HG02588 (cell line): ENCODE results near the gene PACSIN1.

Experiments used
- ATAC-seq: cut with Tn5 transposase; IDR thresholded peaks from one replicate; pipeline ENCODE4 v1.9.1; 2021; ENCODE audit warnings: mild to moderate bottlenecking, moderate library complexity; ENCODE audit not compliant: unreplicated experiment

PACSIN1 gene

DNA sequence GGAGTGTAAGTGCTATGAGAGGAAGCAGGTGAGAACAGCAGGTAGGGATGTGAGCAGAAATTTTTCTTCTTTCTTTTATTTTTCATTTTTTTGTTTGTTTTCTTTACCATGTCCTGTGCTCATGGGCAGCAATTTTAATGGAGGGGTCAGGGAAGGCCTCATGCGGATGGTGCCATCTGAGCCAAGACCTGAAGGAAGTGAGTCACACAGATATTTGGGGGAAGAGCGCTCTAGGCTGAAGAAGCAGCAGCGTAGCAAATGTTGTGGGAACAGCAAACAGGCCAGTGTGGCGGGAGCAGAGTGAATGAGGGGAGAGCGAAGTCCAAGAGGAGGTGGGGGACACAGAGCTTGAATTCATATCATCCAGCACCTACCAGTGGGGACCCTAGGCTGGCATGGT, 77.5 kb downstream of the PACSIN1 start:
- no peak for ATAC-seq

DNA sequence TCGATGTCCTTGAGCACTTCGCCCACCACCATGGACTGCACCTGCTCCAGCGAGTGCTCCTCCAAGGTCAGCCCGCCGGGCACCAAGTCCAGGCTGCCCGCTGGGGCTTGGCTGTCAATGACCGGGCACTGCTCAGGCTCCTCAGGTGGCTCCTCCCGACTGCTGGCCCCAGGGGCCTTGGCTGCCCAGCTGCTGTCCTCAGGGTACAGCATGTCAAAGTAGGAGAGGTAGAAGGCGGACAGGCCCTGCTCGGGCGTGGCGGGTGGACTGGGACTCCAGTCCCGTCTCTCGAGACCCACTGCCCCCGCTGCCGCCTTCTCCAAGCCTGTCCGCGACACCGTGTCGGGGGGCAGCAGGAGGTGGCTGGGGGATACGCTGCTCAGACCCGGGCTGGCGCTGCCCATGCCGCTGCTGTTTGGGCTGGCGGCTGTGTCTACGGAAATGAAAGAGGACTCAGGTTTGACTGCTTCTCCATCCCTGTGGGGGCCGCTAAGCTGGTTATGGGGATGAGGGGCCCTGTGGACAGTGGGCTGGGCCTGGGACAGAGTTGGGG, 78.3 kb downstream of the PACSIN1 start:
- no peak for ATAC-seq

DNA sequence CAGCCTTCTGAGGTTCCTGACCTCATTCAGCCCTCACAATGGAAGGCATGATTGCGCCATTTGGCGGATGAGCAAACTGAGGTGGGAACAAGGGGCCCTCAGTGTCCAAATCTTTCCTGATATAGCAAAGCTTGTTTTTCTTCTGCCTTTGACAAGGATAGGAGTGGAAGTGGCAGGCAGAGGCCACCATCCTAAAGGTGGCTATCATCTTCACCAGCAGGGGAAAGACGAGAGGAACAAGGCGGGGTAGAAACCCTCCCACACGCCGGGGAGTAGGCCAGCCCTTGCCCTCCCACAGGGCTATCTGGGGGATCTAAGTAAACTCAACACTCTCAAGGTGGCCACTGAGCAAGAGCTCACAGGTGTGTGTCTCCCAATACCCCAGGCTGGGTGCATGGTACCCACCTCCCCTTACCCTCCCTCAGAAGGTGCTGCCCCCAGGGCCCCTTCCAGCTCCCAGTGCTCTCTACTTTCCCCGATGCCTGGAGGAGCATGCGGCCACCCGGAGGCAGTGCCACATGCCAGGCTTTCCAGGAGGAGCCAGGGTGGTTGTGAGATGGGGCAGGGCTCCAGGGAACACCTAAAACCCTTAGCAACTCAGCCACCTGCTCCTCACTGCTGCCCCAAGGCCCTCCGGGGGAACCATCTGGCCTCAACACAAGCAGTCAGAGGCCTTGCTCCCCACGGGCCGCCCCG, 79.0 kb downstream of the PACSIN1 start:
- ATAC-seq, result no peak

DNA sequence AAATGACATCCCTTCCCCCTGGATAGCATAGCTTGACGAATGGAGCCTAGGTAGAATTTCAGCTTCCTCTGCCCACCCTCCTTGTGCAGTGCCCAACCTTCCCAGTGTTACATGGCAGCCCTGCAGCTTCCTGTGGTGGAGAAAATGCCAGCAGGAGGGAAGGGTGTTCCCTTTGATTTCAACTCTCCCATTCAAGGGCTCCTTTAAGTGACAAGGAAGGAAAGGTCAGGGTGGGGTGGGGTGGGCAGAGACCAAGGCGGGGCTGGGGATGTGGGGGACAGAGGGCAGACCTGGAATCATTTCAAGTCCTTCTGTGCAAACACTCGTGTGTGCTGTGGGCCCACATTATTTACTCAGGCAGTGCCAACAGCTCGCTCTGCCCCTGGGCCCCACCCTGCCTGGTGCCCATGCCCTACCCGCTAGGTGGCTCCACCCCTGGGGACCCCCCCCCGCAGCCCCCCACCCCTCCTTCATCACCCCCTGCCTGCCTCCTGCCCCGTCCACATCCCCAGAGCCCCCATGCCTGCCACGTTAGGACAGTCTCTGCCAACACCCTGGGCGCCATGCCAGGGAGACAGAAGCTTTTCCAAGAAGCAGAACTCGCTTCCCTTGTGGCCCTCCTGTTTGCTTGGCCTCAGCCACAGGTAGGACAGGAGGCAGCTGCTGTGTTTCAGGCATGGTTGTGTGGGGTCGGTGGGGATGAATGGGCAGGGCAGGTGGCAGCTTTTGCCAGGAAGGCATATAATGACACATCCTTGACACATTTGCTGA, 80.9 kb downstream of the PACSIN1 start:
- ATAC-seq, result no peak

DNA sequence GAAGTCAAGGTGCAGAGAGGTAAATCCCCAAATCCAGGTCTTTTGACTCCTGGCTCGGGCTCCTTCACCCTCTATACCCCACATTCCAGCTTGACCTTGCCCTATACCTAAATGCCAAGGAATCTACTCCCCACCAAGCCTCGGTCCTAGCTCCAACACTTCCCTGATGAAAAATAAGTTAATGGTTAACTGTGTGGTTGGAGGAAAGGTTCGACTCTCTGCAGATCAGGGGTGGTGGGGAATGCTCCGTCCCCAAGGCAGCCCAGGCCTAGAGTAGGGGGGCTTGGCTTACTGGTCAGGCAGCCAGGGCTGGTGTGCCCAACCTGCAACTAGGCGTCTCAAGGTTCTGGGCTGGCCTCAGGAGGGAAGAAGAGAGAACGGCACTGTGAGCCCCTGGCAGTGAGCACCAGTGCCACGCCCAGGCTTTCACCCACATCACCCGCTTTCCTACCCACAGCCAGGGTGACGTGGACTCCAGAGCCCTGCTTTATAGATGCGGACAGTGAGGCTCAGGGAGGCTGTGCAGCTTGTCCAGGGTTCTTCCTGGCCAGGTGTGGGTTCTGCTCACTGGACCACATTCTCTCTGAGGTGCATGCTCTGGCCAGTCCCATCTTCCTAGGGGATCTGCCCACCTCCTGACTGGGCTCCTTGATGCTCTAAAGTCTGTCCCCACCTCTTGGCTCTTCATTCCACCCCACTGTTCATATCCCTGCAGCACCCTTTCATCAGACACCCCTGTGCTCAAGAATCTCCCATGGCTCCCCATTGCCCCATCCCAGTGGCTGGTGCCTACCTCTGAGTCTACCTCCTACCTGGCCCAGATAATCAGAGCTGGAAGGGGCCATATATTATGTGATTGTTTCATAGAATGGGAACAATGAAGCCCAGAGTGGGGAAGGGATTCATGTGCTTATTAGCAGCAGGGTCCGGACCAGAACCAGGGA, 82.1 kb downstream of the PACSIN1 start:
- ATAC-seq, result no peak

DNA sequence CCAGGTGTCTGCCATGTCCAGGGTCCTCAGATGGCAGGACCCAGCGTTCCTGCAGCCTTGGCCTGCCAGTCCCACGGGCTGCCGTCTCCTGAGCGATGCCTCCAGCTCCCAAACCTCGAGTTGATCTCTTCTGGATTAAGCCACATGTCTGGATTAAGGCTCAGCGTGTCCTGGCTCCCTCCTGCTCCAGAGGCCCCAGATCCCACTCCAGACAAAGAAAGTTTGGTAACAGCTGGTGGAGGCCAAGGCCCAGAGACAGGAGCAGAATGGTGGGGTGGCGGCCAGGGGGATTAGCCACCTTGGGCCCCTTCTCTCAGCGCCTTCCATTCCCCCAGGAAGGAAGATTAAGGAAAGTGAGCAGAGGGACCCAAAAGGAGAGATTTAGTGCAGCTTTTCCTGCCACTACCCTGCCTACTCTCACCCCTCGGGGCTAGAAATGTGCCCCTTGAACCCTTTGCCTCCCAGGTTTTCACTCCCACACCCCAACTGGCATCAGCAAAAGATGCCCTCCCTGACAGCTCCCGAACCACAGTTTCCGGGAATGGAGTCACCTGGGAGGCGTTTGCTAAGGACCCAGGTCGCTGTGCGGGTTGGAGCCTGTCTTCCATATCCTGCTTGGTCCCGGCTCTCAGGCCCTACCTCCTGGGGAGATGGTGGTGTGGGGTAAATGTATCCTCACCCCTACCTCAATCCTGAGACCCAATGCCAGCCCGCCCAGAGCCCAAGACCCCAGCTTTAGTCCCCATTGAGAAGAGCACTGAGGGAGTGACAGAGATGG, 83.3 kb downstream of the PACSIN1 start:
- ATAC-seq, result no peak

DNA sequence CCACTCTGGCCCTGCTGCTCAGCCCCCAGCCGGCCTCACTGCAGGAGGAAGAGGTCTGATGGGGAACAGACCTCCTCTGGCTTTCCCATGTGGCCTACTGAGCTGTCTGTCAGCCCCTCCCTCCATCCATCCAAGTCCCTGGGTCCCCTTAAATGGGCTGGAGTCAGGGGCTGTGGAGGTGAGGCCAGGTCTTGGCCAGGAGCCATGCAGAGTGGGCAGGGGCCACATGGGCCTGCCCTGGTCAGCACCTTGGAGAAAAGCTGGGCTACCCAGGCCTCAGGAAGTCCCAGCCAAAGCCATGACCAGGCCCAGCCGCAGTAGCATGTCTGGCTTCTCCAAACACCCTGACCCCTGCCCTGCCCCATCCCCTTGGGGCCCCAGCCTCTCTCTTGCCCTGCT, 83.9 kb downstream of the PACSIN1 start:
- ATAC-seq, result no peak

DNA sequence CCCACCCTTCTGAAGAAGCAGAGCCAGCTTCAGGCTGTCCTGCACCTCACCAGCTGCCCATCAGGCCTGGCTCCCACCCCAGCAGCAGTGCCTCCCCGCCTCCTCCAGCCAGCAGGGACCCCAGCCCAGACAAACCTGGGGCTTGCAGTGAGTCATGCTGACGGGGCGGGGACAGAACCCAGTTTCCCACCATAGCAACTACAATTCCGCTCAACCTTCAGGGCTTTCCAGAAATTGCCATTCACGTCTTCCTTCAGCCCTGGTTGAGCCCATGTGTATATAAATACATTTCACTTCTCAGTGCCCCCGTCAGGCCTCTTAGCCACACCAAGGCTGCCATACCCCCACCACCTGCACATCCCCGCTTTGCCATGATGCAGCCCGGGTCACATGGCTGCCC, 85.8 kb downstream of the PACSIN1 start:
- no peak for ATAC-seq

DNA sequence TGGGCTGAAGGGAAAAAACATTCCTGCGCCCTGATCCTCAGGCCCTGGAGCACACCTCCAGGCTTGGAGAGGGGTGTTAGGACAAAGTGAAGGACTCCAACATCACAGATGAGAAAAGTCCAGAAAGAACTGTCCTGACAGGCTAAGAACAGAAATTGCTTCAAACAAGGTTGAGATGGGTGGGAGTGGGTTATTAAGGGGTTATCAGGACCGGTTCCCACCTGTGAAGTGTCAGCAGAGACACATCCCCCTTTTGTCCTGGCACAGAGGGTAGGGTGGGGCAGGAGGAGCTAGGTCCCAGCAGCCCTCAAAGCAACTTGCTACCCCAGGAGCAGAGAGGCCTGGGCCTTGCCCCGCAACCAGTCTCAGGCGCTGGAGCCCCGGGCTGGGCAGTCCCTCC, 86.7 kb downstream of the PACSIN1 start:
- no peak for ATAC-seq

DNA sequence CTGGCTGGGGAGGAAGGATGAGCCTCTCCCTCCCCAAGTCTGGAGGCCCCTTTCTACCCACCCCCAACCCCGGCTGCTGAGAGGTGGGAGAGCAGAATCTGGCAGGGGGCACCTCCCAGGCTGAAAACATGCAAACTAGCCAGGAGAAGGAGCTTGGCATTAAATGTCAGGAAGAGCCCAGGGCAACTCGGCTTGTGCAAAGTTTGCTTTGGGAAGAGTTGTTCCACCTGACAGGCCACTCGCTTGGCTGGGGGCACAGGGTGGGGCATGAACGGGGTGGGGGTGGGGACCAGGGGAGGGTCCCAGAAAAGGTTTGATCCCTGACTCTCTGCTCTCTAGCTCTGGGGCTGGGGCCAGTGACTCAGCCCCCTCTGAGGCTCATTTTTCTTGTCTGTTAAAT, 87.3 kb downstream of the PACSIN1 start:
- no peak for ATAC-seq

DNA sequence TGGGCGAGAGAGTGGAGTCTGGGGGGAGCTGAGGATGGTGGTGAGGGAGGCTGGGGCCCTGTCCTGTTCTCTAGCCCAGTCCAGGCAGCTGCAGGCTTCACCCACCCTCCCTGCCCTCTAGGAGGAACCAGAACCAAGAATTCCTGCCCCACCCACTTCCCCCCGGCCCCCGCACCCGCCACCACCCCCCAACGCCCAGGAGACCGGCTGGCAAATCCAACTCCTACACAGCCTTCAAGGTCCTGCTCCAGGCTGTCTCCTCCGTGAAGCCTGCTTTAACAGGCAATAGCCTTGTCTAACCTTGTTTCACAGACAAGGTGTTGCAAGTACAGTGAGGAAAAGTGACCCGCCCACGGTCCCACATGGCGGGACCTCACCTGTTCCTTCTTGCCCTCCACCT, 87.9 kb downstream of the PACSIN1 start:
- no peak for ATAC-seq

DNA sequence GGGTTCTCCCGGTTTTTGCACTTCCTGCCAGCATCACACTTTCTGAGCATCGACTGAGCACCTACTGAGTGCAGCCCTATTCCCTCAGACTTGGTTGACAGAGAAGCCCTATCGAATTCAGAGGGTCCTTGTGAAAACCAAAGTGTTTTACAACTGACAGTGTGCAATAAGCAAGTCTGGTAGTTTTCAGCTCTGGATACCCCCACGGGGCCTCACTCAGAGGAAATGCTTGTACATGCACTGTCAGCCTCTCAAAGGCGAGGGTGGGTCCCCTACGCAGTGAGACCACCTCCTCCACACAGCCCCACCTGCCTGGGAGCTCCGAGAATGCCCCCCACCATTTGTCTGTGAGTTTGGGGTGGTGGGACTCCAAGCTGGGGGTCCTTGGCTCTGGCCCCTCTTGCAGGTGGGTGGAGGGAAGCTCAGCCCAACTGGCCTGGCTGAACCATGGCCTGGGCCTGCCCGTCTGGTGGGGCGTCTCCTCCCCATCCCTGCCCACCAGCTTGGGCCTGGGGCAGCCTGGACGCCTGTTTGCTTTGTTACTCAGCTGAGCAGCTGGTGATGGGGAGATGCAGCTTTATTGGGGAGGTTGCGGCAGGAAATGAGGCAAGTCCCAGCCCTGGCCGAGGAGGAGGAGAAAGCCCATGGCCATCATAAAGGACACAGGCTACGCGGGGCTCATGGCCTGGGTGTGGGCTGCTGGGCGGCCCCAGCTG, 88.6 kb downstream of the PACSIN1 start:
- no peak for ATAC-seq

DNA sequence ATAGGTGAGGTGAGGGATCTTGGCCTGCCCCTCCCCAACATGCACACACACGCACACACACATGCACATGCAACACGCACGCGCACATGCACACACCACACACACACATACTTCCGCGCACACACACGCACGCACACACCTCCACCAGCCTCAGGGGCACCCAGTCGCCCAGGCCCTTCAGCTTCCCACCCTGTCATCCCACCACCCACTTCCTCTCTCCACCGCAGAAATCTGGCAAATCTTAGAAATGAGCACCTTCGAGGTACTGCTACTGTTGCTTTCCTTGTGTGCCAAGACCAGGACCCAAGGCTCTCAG, 89.1 kb downstream of the PACSIN1 start:
- ATAC-seq, result no peak

DNA sequence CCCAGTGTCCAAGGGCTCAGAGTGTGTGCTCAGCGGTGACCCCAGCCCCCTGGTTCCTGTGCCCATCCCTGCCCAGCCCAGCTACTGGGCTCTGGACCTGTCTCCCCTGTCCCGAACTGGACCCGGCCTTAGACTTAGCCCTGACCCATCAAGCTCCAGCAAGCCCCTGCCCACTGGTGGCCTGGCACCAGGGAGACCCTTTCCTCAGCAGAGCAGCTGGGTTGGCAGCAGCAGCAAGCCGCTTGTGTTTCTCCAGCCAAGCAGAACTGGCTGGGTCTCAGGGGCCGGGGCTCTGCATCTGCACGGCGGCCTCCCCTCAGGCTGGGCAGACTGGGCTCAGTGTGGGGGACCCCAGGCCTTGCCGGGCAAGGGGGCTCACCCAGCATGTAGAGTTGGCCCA, 89.5 kb downstream of the PACSIN1 start:
- no peak for ATAC-seq

DNA sequence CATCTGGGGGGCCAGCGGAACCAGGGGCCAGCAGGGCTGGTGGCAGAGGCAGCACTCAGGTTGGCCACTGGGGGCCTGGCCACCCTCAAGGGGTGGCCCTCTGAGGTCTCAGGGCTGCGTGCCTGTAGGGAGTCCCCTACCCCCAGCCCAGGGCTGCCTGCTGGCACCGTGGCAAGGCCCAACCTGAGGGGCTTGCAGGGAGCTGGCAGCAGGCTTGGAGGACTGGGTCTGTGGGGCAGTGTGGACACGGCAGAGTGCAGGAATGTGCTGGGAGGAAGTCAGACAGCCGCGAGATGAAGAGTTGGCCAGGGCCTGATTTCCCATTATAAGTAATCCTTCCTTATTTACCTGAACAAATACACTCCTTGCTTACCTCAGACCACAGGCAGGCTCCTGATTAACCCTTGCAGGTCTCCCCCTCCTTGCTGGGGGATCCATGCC, 90.2 kb downstream of the PACSIN1 start, which contains the start of gene SPDEF:
Gene SPDEF (minus strand): TSS at position 299 of the 441 bp plus-strand sequence. CDS start 11,874 bp downstream, outside the sequence.
- ATAC-seq, result no peak

DNA sequence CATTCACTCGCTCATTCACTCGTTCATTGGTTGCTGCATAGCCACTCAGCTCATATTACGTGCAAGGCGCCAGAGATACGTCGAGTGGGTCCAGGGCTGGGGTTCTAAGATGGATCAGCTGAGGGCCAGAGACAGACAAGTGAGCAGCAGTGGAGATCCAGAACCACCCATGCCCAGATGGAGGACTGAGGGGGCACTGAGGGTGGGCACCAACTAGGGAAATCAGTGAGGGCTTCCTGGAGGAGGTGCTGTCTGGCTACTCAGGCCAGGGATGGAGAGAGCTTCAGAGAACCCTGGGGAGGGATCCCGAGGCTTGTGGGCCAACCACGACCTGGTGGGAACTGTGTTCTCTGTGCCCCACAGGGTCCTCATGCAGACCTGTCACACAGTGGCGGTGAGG, 90.6 kb downstream of the PACSIN1 start:
- no peak for ATAC-seq

DNA sequence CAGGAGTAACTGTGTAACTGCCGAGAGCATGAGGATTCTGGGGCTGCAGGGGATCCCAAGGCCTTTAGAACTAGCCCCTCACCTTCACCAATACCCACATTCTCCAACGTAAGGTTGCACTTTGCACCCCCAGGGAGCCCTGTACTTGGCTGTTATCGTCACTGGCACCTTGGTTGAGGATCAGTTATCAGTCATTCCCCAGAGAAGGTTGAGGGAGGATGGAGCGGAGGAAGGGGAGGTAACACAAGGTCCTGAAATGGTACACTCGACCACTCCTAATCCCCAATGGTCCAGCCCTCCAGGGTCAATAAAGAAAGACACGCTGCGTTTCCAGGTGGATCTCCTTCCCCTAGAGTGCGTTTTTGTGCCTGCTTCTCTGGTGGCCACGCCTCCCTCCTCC, 91.4 kb downstream of the PACSIN1 start:
- no peak for ATAC-seq

DNA sequence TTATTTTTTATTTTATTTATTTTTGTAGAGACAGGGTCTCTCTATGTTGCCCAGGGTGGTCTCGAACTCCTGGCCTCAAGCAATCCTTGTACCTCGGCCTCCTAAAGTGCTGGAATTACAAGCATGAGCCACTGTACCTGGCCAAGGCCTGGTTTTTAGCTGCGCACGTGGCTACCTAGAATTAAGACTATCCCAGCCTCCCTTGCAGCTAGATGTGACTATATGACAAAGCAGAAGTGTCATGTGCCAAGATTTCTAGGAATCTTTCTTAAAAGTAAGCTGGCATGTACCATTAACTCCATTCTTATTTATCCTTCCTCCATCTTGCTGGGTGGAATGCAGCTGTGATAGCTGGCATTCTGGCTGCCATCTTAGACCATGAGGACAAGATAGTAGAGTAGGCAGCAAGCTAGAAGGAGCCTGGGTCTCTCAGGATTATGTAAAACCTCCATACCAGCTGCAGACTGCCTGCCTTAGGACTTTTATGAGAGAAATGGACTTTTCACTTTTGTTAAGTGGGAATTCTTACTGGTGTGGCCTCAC, 92.4 kb downstream of the PACSIN1 start:
- no peak for ATAC-seq

DNA sequence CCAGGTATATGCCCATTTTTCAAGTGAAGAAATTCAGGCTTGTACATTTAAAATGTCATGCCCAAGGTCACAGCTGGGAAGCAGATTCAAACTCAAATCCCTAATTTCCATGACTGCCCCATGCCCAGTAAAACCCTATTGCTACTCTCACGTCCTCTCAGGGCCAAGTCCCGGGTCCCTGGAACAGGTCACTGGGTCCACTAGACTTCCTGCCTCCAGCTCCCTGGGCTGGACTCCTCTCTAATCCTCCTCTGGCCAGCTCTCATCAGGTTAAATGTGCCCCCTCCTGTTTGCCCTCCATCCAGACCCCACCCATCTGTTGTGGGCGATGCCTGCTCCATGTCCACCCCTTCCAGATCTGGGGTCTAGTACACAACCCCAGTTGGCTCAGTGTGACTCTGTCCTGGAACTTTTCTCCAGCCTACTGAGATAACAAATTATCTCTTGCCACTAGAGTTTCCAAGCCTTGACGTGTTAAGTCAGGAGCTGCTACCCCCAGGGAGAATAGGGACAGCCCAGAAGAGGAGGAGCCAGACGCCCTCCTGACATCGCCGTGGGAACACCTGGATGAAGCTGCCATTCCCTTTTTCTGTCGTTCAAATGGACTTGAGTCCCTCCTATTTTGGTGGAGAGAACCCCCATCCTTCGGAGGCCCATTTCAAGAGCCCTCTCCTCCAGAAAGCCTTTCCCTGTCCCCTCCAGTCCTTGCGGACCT, 93.9 kb downstream of the PACSIN1 start:
- no peak for ATAC-seq
